DMS53 (cell line): ENCODE measurements around the gene NFKBIZ.
"Not testable (repeated sequence)": the region's sequence is repeated elsewhere in the genome, so short reads cannot be mapped to it uniquely, and the experiment has no call there.

ENCODE experiments used
- DNase-seq: peaks from one replicate; lab custom pipeline; 2025; lab: John Stamatoyannopoulos, UW

Gene NFKBIZ

DNA sequence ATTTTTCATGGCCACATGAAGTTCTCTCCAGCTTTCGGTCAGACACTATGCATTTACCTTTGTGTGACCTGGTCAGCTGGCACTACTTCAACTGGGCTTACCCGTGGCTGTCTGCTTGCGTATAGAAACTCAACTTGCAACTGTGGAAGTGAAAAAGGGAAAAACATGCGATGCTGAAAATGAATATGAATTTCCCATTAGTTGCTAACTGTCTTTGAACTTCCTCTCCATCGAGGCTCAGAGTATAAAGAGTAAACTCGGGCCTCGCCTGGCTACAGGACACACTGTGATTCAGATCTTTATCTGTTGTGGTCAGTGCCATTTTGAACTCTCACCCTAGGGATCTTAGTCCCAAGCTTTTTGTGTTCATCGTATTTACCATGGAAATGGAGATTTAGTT lies 26.8 kb downstream of the NFKBIZ start:
- no peak for DNase-seq

DNA sequence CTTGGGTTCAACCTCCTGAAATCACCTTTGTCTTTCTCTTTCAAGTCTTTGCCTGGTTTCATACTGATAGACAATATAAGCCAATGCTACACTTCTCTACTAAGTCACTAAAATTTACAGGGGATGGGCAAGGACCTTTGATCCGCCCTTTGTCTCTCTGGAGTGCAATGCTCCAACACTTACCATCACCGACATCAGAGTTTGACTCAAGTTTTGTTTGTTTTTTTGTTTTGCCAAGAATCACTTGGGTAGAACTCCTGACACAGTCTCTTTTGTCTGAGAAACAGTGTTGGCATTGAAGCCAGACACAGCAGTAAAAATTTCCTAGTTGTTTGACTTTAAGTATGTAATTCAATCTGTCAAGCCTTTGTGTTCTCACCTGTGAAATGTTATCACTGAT lies 29.3 kb downstream of the NFKBIZ start:
- peak; percentile 57 for DNase-seq

DNA sequence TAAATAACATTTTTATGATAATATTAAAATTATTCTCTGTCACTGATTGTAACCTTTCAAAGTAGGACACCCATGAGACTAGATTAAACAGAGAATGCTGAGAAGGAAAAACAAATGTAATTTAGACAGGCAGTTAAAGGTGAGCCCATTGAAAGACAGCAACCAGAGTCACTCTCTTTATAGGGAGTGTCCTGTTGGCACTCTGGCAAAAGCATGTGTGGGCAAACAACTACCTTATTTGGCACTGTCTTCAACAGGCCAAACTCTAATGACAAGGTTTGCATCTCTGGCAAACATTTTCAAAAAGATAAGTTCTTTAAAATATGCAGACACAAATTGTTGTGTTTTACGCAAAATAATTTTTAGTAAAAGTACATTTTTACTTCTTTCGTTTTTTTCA lies 29.8 kb downstream of the NFKBIZ start:
- DNase-seq = peak; percentile 47

DNA sequence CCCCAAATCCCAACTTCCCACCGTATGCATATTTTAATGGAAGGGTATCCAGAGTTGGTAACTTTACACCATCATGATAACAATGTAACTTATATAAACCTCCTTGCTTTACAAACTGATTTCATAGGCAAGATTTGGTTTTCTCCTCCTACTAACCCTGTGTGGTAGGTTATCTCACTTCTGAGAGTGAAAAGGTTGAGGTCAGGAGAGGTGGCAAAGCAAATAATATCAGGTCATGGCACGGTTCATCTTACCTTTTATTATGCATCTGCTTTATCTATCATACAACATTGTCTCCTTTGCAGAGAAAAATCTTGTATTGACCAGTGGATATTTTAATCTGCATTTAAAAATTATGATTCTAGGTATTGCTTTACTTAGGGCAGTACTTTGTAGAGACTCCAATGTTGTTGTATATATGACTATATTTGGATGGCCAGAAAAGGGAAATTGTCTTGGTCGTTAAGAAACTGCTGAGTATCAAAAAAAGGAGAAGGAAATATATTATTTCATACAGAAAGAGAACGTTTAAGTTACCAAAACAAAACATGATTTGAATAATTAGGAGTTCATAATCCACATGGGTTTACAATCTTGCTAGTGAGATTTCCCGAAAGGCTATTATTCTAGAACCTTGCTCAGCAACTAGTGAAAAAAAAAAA lies 30.4 kb downstream of the NFKBIZ start:
- DNase-seq = no peak

DNA sequence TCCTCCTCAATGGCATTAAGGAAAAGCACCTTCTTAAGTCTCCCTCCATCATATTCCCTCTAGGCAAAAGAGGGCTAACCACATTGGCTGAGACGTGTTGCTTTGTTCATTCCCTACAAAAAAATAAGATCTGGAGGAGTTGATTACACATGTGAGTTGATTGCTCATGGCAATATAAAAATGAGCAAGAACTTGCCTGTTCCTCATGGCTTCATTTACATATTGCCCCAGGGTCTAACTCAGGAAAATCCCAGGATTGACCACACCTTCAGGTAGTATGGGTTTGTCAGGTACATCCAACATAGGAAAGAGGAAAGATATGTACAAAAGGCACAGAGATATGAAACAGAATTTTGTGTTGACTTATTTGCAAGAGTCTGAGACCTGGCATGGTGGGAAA lies 35.5 kb downstream of the NFKBIZ start:
- DNase-seq = no peak

DNA sequence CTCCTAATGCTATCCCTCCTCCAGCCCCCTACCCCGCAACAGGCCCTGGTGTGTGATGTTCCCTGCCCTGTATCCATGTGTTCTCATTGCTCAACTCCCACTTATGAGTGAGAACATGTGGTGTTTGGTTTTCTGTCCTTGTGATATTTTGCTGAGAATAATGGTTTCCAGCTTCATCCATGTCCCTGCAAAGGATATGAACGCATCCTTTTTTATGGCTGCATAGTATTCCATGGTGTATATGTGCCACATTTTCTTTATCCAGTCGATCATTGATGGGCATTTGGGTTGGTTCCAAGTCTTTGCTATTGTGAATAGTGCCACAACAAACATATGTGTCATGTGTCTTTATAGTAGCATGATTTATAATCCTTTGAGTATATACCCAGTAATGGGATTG lies 36.3 kb downstream of the NFKBIZ start:
- not testable (repeated sequence) for DNase-seq

DNA sequence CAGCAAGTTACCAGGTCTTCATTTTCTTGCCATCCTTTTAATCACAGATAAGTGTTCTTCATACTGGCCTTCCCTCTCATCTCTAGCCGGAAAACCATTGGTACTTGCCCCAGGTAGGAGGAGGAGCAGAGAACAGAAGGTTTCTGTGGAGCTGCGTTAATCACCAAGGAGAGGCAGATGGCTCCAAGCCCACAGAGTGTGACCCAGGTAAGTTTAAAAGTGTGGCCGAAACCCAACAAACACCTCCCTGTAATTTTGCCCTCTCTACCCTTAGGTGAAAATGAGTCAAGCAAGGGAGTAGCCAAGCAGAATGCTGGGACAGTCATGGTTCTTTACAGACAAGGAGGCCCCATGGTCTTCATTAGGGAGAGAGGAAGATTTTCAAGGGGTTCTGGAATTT lies 37.3 kb downstream of the NFKBIZ start:
- no peak for DNase-seq

DNA sequence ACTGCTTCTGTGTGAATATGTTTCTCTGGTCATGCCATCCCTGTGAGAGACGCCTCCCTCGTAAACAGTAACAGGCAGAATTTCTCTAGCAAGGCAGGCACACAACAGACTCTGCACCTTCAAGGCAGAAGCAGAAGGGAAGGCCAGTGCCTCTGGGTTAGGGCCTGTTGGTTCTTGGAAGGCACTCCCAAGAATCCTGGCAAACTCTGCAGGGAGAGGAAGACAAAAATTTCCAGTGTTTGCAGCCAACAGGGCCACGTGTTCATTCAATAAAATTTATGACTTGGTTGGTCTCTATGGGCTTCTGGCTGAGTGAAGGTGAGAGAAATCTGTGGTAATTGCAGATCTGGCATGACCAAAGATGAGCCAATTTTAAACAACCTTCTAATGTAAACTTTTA lies 39.3 kb downstream of the NFKBIZ start:
- DNase-seq = no peak

DNA sequence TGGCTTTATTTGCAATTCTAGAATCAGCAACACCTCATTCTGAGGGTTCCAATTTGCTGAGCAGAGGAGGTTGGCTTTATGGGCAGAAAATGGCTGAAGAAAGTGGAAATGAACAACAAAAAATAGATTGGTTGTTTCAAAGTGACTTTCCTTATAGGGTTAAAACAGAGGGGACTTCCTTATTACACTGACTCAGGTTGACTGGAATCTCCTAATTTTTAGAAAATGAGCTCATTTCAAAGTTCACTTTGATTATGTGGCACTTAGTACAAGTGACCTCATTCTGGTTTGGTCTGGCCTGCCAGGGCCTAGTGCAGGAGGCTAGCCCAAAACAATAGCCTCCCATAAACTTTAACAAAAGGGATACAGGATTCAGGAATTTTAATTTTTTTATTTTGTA lies 41.4 kb downstream of the NFKBIZ start:
- no peak for DNase-seq

DNA sequence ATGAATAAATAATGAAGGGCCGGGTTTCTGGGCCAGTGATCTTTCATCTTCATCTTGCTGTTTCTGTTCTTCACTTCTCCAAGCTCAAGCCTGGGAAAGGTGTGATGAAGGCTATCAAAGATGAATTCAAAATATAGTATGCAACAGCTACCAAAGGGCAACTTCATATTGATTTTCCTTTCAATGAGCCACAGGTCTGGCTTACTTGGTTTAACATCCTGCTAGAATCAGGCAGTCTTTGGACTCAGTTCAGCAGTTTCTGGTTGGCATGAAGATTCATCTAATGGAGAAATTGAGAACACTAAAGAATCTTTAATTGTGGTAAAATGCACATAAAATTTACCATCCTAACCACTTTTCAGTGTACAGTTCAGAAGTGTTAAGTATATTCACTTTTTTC lies 43.3 kb downstream of the NFKBIZ start:
- no peak for DNase-seq

DNA sequence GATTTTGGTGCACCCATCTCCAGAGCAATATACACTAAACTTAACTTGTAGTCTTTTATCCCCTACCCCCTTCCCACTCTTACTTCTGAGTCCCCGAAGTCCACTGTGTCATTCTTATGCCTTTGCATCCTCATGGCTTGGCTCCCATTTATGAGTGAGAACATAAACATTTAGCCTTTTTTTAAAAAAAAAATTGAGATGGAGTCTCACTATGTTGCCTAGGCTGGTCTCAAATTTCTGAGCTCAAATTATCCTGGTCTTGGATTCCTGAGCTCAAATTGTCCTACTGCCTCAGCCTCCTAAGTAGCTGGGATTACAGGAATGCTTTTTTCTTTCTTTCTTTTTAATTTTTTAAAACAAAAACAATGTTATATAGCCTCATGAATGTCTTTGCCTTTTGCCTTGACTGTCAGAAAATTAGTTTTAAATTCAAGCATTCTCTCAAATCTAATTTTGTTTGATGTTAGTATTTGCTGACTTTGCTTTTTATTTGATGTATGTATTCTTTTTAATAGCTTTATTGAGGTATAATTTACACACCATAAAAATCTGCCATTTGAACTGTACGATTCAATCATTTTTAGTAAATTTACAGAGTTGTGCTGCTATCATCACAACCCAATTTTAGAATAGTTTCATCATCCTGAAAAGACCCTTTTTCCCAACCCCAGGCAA lies 46.9 kb downstream of the NFKBIZ start:
- DNase-seq = no peak

DNA sequence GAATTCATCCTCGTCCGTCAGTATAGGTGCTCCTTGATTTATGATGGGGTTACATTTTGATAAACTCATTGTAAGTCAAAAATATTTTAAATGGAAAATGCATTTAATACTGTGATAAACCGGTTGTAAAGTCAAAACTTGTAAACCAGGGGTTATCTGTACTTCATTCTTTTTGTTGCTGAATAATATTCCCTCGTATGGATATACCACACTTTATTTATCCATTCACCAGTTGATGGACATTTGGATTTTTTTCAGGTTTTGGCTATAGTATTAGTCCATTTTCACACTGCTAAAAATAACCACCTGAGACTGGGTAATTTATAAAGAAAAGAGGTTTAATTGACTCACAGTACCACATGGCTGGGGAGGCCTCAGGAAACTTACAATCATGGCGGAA lies 47.7 kb downstream of the NFKBIZ start:
- no peak for DNase-seq

DNA sequence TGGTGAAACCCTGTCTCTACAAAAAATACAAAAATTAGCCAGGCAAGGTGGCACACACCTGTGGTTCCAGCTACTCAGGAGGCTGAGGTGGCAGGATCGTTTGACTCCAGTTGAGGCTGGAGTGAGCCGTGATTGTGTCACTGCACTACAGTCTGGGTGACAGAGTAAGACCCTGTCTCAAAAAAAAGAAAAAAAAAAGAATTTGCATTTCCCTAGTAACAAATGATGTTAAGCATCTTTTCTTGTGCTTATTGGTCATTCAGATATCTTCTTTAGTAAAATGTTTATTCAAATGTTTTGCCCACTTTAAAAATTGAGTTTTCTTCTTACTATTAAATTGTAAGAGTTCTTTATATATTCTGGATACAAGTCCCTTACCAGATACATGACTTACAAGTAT lies 48.7 kb downstream of the NFKBIZ start:
- no peak for DNase-seq

DNA sequence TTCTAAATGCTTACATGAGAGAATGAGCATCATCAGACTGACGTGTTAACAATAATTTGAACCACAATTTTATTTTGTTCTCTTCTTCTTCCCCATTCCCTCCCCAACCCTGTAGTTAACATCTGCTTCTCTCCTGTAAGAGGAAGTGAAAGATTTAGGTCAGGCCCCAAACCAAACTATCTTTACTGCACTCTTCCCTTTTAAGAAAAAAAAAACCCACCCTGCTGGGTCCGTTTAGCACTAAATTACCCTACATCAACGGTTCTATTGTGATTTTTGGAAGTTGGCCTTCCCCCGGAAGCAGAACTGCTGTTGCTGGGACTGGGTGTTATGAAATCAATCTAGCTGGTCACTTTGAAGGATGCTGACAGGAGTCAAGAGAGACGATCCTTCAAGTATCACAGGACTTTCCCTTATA lies 49.4 kb downstream of the NFKBIZ start:
- DNase-seq = no peak

DNA sequence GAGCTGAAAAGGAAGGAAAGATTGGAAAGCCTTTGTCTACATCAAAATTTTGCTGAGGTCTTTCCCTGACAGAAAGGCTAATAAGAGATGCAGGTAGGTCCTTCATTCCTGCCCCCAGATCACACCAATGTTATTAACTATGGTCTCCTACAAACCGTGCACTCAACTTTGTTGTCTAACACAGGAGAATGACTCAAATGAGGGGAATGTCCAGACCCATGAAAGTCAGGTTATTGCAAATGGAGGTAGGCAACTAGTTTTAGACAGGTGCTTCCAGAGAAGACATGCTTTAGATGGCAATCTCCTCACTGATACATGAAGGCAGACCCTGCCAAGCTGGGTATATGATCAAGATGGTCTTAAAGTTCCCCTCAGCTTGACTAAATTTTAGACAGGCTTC lies 51.0 kb downstream of the NFKBIZ start:
- DNase-seq = no peak

DNA sequence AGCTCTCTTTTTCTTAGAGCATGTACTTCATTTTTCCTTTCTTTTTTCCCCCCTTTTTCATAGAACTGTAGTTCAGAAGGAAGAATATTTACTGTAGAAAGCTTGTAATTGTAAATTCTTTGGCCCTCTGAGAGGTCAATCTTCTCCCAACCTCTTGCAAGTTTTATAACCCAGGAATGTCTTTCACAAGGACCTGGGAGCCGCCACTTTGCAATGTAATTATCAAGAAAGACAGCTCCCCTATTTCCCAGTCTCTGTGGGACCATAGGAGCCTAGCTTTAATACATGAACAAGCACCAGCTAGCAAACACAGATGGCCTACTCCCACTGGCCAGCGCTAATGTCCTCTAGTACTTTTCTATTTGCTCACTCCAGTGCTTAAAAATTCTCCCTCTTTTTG lies 51.4 kb downstream of the NFKBIZ start:
- DNase-seq = no peak

DNA sequence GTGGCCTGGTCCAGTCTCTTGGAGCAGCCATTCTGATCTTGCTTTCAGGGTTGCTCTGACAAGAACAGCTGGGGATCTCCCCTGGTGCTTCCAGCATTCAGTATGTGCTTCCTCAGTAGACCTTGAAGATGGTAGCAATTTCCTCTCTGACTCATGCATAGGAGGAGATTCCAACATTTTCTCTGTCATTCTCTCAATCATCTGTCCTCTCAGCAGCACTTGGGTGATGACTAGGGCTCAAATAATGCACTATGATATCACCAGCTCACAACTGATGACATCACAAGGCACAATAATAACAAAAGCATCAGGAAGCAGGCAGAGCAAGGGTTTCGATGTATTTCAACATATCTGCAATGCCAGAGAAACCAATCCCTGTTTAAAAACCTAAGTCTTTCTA lies 52.7 kb downstream of the NFKBIZ start:
- peak; percentile 59 for DNase-seq

DNA sequence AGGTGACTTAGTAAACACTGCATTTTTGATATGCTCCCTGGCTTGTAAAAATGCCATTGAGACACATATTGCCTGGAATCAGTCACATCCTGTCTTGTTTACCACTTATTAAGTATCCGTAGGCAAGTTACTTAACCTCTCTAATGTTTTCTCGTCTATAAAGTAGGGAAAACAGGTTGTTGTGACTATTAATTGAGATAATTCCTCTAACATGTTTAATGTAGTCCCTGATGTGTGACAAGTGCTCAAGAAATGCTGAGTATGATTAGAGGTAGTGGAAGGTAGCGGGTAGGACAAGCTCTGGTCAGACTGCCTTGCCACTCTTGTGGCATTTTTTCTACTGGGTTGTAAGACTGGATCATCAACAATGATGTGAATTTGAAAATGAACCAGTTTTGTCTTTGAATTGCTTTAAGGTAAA lies 54.1 kb downstream of the NFKBIZ start:
- peak; percentile 19 for DNase-seq

DNA sequence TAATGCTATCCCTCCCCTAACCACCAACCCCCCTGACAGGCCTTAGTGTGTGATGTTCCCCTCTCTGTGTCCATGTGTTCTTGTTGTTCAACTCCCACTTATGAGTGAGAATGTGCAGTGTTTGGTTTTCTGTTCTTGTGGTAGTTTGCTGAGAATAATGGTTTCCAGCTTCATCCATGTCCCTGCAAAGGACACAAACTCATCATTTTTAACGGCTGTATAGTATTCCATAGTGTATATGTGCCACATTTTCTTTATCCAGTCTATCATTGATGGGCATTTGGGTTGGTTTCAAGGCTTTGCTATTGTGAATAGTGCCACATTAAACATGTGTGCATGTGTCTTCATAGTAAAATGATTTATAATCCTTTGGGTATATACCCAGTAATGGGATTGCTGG lies 56.3 kb downstream of the NFKBIZ start:
- not testable (repeated sequence) for DNase-seq
